Measurements from ENCODE around the gene TMEM231.
A peak's percentile ranks its signal among the peaks of the same experiment; 100 is the strongest.
"Not testable (repeated sequence)": the region's sequence is repeated elsewhere in the genome, so short reads cannot be mapped to it uniquely, and the experiment has no call there.

The TMEM231 gene

DNA sequence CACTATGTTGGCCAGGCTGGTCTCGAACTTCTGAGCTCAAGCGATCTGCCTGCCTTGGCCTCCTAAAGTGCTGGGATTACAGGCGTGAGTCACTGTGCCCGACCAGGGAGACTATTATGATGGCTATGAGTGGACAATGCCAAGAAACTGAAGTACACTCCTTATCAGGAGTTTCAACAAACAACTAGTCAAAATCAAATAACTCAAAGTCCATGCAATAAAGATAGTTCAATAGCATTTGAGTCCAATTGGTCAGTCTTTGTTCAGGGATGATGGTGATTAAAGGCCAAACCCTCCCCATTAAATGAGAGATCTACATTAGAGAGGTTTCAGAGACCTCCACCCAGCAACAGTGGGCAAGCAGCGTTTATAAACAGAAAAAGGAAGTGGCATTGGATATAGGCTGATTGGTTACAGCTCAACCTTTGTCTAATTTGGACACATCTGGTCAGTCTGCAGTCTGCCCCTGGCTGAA lies 28.2 kb downstream of the TMEM231 start:
- Histone ChIP-seq H3K4me1 (ENCODE audit: insufficient read depth, low read length, severe bottlenecking) (no peaks in the 10 kb centered on the region), H3F3A (ENCODE audit: insufficient read depth, low read length) (no peaks in the 10 kb centered on the region), H3K27me3 (ENCODE audit: insufficient read depth, low read length) (0 out of 2 replicates have a peak, but pooled peaks cover 3% of the 10 kb centered on the region), H3K9me3 (ENCODE audit: low read length) (no peaks in the 10 kb centered on the region), H4K20me1 (ENCODE audit: insufficient read depth, low read length) (no peaks in the 10 kb centered on the region), H3K9ac (ENCODE audit: low read length) (no peak overlapping the region), H2AFZ (ENCODE audit: low read length) (no peak overlapping the region), H3K4me3 (ENCODE audit: low read depth, low read length, poor library complexity, severe bottlenecking) (no peak overlapping the region), H3K27ac (ENCODE audit: low read depth, low read length, poor library complexity, severe bottlenecking) (no peak overlapping the region), H3K4me2 (ENCODE audit: low read length) (no peak overlapping the region), H3K79me2 (ENCODE audit: insufficient read depth, low read length) (no peaks in the 10 kb centered on the region), H3K9me2 (ENCODE audit: low read depth, low read length) (no peaks in the 10 kb centered on the region), H3K36me3 (ENCODE audit: insufficient read depth, low read length) (no peaks in the 10 kb centered on the region)
- TF ChIP-seq, protein P1, sequence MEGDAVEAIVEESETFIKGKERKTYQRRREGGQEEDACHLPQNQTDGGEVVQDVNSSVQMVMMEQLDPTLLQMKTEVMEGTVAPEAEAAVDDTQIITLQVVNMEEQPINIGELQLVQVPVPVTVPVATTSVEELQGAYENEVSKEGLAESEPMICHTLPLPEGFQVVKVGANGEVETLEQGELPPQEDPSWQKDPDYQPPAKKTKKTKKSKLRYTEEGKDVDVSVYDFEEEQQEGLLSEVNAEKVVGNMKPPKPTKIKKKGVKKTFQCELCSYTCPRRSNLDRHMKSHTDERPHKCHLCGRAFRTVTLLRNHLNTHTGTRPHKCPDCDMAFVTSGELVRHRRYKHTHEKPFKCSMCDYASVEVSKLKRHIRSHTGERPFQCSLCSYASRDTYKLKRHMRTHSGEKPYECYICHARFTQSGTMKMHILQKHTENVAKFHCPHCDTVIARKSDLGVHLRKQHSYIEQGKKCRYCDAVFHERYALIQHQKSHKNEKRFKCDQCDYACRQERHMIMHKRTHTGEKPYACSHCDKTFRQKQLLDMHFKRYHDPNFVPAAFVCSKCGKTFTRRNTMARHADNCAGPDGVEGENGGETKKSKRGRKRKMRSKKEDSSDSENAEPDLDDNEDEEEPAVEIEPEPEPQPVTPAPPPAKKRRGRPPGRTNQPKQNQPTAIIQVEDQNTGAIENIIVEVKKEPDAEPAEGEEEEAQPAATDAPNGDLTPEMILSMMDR (IDR thresholded peaks at IDR 0.05; ENCODE audit: low read length) = no peak
- no peak for TF ChIP-seq EZH2 (IDR thresholded peaks at IDR 0.05; ENCODE audit: borderline replicate concordance, low read length)

- Histone ChIP-seq H3K36me3 (ENCODE audit: insufficient read depth, low read length) (no peaks in the 10 kb centered on the region), H3K4me1 (ENCODE audit: insufficient read depth, low read length, severe bottlenecking) (no peaks in the 10 kb centered on the region), H2AFZ (ENCODE audit: low read length) (no peak overlapping the region), H3K27ac (ENCODE audit: low read depth, low read length, poor library complexity, severe bottlenecking) (no peak overlapping the region), H3K9me3 (ENCODE audit: low read length) (no peaks in the 10 kb centered on the region), H3F3A (ENCODE audit: insufficient read depth, low read length) (no peaks in the 10 kb centered on the region), H4K20me1 (ENCODE audit: insufficient read depth, low read length) (no peaks in the 10 kb centered on the region), H3K27me3 (ENCODE audit: insufficient read depth, low read length) (no peaks in the 10 kb centered on the region), H3K4me2 (ENCODE audit: low read length) (no peak overlapping the region), H3K9me2 (ENCODE audit: low read depth, low read length) (no peaks in the 10 kb centered on the region), H3K79me2 (ENCODE audit: insufficient read depth, low read length) (no peaks in the 10 kb centered on the region), H3K4me3 (ENCODE audit: low read depth, low read length, poor library complexity, severe bottlenecking) (no peak overlapping the region), H3K9ac (ENCODE audit: low read length) (no peak overlapping the region)
- TF ChIP-seq EZH2 (IDR thresholded peaks at IDR 0.05; ENCODE audit: borderline replicate concordance, low read length) = no peak
- TF ChIP-seq, protein P1 (IDR thresholded peaks at IDR 0.05; ENCODE audit: low read length) = no peak
Measured at GRCh38 chr16:75526032-75526790, 29.8 kb downstream of the TMEM231 start.

GRCh38 chr16:75519175-75519574 lies 36.9 kb downstream of the TMEM231 start:
- Histone ChIP-seq H3K27ac (ENCODE audit: low read depth, low read length, poor library complexity, severe bottlenecking) (no peak overlapping the region), H3K4me2 (ENCODE audit: low read length) (no peak overlapping the region), H3F3A (ENCODE audit: insufficient read depth, low read length) (no peaks in the 10 kb centered on the region), H4K20me1 (ENCODE audit: insufficient read depth, low read length) (no peaks in the 10 kb centered on the region), H3K4me1 (ENCODE audit: insufficient read depth, low read length, severe bottlenecking) (peaks cover 3% of the 10 kb centered on the region), H3K27me3 (ENCODE audit: insufficient read depth, low read length) (no peaks in the 10 kb centered on the region), H2AFZ (ENCODE audit: low read length) (no peak overlapping the region), H3K9me2 (ENCODE audit: low read depth, low read length) (no peaks in the 10 kb centered on the region), H3K36me3 (ENCODE audit: insufficient read depth, low read length) (no peaks in the 10 kb centered on the region), H3K79me2 (ENCODE audit: insufficient read depth, low read length) (no peaks in the 10 kb centered on the region), H3K9ac (ENCODE audit: low read length) (no peak overlapping the region), H3K4me3 (ENCODE audit: low read depth, low read length, poor library complexity, severe bottlenecking) (no peak overlapping the region), H3K9me3 (ENCODE audit: low read length) (no peaks in the 10 kb centered on the region)
- TF ChIP-seq, protein P1 (IDR thresholded peaks at IDR 0.05; ENCODE audit: low read length) = no peak
- no peak for TF ChIP-seq EZH2 (IDR thresholded peaks at IDR 0.05; ENCODE audit: borderline replicate concordance, low read length)

DNA sequence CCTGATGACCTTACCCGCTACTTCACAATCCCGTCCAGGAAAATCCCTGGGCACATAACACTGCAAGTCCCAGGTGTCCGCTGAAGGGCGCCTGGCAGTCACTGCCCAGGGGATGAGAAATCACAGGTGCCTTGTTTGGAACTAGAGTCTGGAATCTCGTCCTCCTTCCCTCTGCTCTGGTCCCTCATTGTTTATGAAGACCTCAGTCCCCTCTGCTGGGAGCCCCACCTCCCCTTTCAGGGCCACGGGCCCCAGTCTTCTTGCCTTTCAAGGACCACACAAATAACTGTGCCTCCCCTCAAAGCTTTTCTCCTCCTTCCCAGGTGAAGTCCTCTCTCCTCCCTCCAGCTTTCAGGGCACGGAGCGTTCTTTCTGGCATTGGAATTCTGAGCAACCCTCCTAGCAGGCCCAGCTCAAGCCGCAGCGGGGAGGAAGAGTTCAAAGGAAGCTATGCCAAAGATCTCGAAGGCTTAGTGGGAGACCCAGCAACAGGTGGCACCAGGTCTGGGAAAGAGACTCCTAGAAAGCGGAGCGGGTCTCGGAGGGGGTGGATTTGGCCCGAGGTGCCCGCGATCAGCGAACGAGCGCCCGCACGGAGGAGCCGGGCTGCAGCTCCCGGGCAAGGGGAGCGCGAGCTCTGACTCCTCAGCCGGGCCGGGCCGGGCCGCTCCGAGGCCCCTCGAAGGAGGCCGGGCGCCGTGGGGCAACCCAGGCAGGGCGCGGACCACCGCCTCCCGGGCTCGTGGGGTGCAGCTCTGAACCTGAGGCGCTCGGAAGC lies 39.7 kb downstream of the TMEM231 start:
- H3K4me3 ChIP-seq (ENCODE audit: low read depth, low read length, poor library complexity, severe bottlenecking) = peak overlapping the region; percentile 69
- H3K79me2 ChIP-seq (ENCODE audit: insufficient read depth, low read length); H3F3A ChIP-seq (ENCODE audit: insufficient read depth, low read length); H3K27ac ChIP-seq (ENCODE audit: low read depth, low read length, poor library complexity, severe bottlenecking); H3K27me3 ChIP-seq (ENCODE audit: insufficient read depth, low read length); H3K9me3 ChIP-seq (ENCODE audit: low read length); H3K9me2 ChIP-seq (ENCODE audit: low read depth, low read length); H3K36me3 ChIP-seq (ENCODE audit: insufficient read depth, low read length); H3K4me1 ChIP-seq (ENCODE audit: insufficient read depth, low read length, severe bottlenecking); H2AFZ ChIP-seq (ENCODE audit: low read length); H4K20me1 ChIP-seq (ENCODE audit: insufficient read depth, low read length): not testable (repeated sequence)
- peak overlapping the region; percentile 62 for H3K4me2 ChIP-seq (ENCODE audit: low read length)
- peak overlapping the region; percentile 61 for H3K9ac ChIP-seq (ENCODE audit: low read length)
